GM18498 (cell line): ENCODE results near the gene MCTP1.
A peak's percentile ranks its signal among the peaks of the same experiment; 100 is the strongest.

Experiments used
- ATAC-seq: cut with Tn5 transposase; IDR thresholded peaks from one replicate; pipeline ENCODE4 v1.9.1; 2021; ENCODE audit warnings: mild to moderate bottlenecking, moderate library complexity; ENCODE audit not compliant: unreplicated experiment

Gene MCTP1

GRCh38 chr5:95078868-95079267, 206.0 kb downstream of the MCTP1 start:
- ATAC-seq = no peak

GRCh38 chr5:95076395-95077185, 208.3 kb downstream of the MCTP1 start:
- ATAC-seq = no peak

- ATAC-seq = peak; percentile 46
These were observed 209.8 kb downstream of the MCTP1 start for GRCh38 chr5:95075111-95075510.

GRCh38 chr5:95072281-95072680, 212.6 kb downstream of the MCTP1 start:
- ATAC-seq = no peak

- ATAC-seq = no peak
These were observed 214.0 kb downstream of the MCTP1 start for GRCh38 chr5:95070866-95071265.

- ATAC-seq = no peak
These were observed 214.4 kb downstream of the MCTP1 start for GRCh38 chr5:95070453-95070852.

- no peak for ATAC-seq
These were observed 214.9 kb downstream of the MCTP1 start for GRCh38 chr5:95069948-95070347.

DNA sequence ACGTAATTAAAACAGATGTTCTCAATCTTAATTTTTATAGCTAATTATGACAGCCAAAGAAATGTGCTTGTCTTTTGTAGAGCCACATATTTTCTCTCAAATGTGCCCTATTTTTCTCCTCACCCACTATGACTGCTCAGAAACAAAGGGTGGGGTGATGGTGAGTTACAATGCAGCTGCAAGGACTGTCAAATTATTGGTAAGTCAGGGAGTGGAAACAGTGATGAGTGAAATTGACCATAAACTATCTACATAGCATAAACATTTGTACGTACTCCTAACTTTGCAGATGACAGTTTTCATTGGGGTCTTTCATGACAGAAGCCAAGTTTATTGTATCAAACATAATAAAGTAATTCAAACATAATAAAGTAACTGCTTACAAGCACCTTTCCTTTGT, 215.9 kb downstream of the MCTP1 start:
- no peak for ATAC-seq

DNA sequence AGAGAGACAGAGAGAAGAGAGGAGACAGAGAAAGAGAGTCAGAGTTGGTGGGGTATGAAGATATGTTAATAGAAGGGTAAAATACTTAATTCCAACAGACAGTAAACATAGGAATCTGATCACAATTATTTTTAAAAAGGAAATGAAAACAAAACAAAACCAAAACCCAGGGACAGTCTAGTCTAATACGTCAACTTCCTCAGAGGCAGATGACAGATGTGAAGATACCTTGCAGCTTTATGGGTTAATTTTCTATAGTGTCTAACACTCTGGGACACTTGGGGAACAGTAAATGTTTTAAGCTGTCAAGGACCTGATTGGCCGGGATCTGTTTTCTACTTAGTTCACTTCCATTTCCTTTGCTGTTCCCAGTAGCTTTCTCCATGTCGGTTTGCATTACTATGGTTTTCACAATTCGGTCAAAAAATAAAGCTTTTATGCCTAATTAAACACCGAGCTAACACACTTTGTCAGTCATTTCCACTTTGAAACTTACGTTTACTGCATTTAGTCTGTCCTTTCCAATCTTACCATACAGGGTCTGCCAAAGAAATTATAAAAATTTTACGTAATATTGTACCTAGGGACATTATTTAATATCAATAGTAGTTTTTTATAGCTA, 216.5 kb downstream of the MCTP1 start:
- ATAC-seq = no peak

DNA sequence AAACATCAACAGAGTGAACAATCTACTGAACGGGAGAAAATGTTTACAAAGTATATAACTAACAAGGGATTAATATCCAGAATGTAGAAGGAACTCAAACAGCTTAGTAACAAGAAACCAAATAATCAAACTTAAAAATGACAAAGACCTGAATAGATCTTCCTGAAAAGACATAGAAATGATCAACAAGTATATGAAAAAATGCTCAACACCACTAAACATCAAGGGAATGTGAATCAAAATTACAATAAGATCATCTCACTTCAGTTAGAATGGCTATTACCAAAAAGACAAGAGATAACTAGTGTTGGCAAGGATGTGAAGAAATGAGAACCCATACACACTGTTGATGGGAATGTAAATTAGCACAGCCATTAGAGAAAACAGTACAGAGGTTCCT, 218.8 kb downstream of the MCTP1 start:
- ATAC-seq = no peak

- ATAC-seq = no peak
These were observed 221.4 kb downstream of the MCTP1 start for GRCh38 chr5:95063492-95063891.

GRCh38 chr5:95060098-95060497, 224.8 kb downstream of the MCTP1 start:
- no peak for ATAC-seq

GRCh38 chr5:95059636-95060035, 225.3 kb downstream of the MCTP1 start:
- no peak for ATAC-seq

GRCh38 chr5:95057615-95058014, 227.3 kb downstream of the MCTP1 start:
- ATAC-seq = no peak

DNA sequence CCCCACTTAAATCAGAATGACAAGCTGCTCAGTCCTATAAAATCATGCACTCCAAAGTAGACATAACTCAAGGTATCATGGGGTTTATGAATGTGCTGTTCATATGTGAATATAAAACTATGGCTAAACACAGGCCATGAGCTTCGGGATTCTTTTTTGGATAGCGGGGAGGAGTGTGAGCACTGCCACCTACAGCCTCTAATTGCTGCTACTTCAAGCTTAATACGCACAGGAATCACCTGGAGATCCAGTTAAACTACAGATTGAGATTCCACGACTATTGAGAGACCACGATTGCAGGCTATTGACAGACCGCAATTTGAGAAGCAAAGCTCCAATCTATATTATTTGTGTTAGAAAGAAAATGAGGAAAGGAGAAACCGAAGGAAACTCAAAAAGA, 231.6 kb downstream of the MCTP1 start:
- ATAC-seq = no peak

DNA sequence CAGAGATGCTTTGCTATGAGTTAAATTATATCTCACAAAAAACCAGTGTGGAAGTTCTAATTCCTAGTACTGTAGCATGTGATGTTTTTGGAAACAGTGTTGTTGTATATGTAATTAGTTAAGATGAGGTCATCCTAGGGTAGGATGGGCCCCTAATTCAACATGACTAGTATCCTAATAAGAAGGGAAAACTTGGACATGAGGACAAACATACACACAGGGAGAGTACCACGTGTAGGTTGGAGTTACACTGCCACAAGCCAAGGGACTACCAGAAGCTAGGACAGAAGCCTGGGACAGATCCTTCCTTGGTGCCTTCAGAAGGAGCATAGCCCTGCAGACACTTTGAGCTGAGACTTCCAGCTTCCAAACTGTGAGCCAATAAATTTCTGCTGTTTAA, 234.2 kb downstream of the MCTP1 start:
- no peak for ATAC-seq

DNA sequence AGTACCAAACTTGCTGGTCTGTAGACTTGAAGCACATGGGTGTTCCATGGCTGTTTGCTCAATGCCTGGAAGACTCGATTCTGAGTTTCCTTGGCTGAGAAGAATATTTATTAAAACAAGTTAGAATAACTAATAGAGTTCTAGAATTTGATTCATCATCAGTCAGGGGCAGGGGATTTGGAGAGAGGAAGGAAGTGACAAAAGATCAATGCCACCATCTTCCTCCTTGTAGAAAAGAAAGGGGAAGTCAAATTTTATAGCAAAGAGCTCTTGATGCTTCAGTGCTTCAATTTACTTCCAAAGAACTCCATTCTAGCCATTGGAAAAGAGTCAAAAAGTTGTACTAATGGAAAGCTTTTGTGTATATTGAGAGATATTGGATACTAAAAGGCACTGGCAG, 236.3 kb downstream of the MCTP1 start:
- ATAC-seq = no peak

- no peak for ATAC-seq
These were observed 239.5 kb downstream of the MCTP1 start for GRCh38 chr5:95045181-95045965.

DNA sequence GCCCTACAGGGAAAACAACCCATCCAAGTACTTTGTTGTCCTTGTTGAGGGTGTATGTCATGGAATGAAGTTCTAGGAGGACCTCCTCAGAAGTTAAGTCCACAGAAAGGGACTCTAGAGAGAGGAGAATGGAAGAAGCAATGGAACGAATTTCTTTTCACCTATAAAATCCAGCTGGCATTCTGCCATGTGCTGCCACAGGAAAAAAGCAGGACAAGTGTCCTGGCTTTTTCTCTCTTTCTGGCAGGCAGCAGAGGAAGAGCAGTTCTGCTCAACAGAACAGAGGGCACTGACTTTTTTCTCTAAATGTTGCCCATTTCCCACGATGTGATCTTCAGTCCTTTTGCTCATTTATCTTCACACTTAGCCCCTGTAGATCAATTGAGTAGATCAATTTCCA, 240.8 kb downstream of the MCTP1 start:
- no peak for ATAC-seq

DNA sequence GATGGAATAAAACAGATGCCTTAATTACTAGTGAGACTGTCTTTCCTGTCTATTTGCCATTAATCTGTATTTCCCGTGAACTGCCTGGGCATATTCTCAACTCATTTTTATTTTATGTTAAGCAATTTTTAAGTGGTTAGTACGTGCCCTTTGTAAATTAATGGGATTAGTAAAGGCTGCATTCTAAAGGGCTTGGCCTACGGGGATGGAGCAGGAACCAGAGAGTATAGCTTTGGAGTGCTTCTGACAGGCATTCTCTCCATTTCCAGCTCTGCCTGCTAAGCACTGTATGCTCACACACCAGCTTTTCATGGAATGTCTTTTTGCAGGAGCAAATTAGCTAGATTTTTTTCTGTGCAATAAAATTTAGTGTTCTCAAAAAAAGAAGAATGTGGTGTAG, 241.2 kb downstream of the MCTP1 start:
- ATAC-seq = no peak

DNA sequence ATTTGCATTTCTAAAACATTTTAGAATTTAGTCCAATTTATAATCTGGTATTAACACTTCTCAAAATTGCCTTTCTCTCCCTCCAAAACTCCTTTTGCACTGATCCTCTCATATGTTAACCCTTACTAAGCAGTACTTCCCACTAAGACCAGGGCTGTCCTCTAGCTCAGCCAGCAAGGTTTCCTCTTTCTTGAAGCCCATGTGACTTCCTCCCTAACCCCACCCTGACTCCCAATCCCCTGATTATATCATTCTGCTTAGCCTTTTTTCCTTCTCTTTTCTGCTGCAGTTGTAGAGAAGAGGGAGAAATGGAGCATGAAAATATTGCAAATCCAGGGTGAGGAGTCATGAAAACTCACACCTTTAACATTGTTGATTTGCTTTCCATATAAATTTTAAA, 241.7 kb downstream of the MCTP1 start:
- no peak for ATAC-seq

DNA sequence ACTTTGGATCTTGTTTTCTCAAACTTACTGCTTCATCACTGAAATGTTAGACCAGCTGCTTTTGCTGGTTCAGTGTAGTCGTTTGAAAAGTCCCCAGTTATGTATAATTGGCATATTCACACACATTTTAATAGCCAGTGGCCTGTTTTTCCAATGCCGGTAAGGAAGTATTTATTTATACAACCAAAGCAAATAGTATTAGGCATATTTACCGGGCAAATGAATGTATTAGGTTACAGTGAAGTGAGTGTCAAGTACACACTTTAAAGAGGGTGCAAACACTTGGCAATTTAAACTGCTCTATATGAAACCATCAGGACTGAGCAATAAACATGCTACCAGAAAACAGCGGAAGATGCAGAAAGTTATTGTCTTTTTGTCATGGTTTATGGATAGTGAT, 242.9 kb downstream of the MCTP1 start:
- ATAC-seq = no peak
